Upper lobe of left lung (tissue), 4 donors: ENCODE data around the gene GIMAP2.

ENCODE experiments used
- EP300 ChIP-seq, 4 donors: sonication (generic); formaldehyde crosslinking; IDR thresholded peaks; one replicate each; pipeline ENCODE4 v1.5.1; 2017; ENCODE audit warnings: antibody characterized with exemption in 4 of 4, control low read depth in 2 of 4
- POLR2A ChIP-seq, 4 donors: fragments of 450-650 bp; IDR thresholded peaks; one replicate each; pipeline ENCODE4 v1.5.1; 2016 to 2017; ENCODE audit warnings: antibody characterized with exemption in 4 of 4, mild to moderate bottlenecking in 2 of 4
- POLR2AphosphoS5 ChIP-seq, 2 donors: sonication (generic); formaldehyde crosslinking; IDR thresholded peaks; one replicate each; pipeline ENCODE4 v1.5.1; 2017; ENCODE audit warnings: antibody characterized with exemption in 2 of 2
- TF ChIP-seq, protein P1 (sequence below), 6 experiments: fragments of 450-650 bp in 4 of 6; fragments of 200-600 bp in 2 of 6; sonication (generic) in 2 of 6; IDR thresholded peaks; one replicate each; pipeline ENCODE4 v1.5.1; 2016 to 2019; ENCODE audit warnings: antibody characterized with exemption in 6 of 6

DNA sequence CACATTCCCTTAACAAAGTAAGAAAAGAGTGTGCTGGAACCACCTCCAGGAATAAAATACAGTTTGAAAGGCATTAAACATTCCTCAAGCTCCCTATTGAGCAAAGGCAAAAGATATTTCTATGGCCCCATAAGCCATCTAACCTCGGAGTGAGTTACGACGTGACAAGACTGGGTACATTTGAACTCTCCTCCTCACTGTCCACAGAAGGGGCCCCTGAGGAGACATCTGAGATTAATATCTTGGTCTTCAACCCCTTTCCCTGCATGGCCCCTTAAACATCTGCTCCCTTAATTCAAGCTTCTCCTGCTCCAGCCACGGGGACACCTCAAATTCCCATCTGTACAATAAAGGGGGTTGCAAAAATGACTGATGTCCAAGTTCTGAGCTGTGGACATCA lies 31.4 kb downstream of the GIMAP2 start:
- TF ChIP-seq, protein P1, sequence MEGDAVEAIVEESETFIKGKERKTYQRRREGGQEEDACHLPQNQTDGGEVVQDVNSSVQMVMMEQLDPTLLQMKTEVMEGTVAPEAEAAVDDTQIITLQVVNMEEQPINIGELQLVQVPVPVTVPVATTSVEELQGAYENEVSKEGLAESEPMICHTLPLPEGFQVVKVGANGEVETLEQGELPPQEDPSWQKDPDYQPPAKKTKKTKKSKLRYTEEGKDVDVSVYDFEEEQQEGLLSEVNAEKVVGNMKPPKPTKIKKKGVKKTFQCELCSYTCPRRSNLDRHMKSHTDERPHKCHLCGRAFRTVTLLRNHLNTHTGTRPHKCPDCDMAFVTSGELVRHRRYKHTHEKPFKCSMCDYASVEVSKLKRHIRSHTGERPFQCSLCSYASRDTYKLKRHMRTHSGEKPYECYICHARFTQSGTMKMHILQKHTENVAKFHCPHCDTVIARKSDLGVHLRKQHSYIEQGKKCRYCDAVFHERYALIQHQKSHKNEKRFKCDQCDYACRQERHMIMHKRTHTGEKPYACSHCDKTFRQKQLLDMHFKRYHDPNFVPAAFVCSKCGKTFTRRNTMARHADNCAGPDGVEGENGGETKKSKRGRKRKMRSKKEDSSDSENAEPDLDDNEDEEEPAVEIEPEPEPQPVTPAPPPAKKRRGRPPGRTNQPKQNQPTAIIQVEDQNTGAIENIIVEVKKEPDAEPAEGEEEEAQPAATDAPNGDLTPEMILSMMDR (IDR thresholded peaks at IDR 0.05), result no peak
- TF ChIP-seq POLR2A (IDR thresholded peaks at IDR 0.05), result no peak
- TF ChIP-seq POLR2AphosphoS5 (IDR thresholded peaks at IDR 0.05), result no peak
- no peak for TF ChIP-seq EP300 (IDR thresholded peaks at IDR 0.05)
